ENCODE measurements around the gene CNST.
"Not testable (repeated sequence)": the region's sequence is repeated elsewhere in the genome, so short reads cannot be mapped to it uniquely, and the experiment has no call there.

Gene CNST

GRCh38 chr1:246680190-246680589 lies 113.9 kb downstream of the CNST start:
- DNase-seq: no peak

GRCh38 chr1:246680696-246681130 lies 114.5 kb downstream of the CNST start:
- DNase-seq: no peak

GRCh38 chr1:246681900-246682895 lies 115.9 kb downstream of the CNST start:
- no peak for DNase-seq

GRCh38 chr1:246683521-246683920 lies 117.3 kb downstream of the CNST start:
- no peak for DNase-seq

GRCh38 chr1:246687002-246687401 lies 120.7 kb downstream of the CNST start:
- no peak for DNase-seq

GRCh38 chr1:246689409-246690008 lies 123.3 kb downstream of the CNST start:
- peak; percentile 93 for DNase-seq

GRCh38 chr1:246690100-246690499 lies 123.8 kb downstream of the CNST start:
- peak; percentile 74 for DNase-seq

GRCh38 chr1:246691622-246692495 lies 125.6 kb downstream of the CNST start:
- DNase-seq: no peak

GRCh38 chr1:246694213-246694895 lies 128.1 kb downstream of the CNST start:
- DNase-seq: not testable (repeated sequence)

- no peak for DNase-seq
Observed at GRCh38 chr1:246695136-246695535, 128.9 kb downstream of the CNST start.

GRCh38 chr1:246695666-246696065 lies 129.4 kb downstream of the CNST start:
- DNase-seq: no peak

- no peak for DNase-seq
Observed at GRCh38 chr1:246698466-246699094, 132.3 kb downstream of the CNST start.

- DNase-seq: peak; percentile 98
Observed at GRCh38 chr1:246699095-246699735, 133.0 kb downstream of the CNST start.

GRCh38 chr1:246703581-246703980 lies 137.3 kb downstream of the CNST start:
- no peak for DNase-seq

GRCh38 chr1:246705368-246705767 lies 139.1 kb downstream of the CNST start:
- no peak for DNase-seq

GRCh38 chr1:246708166-246708565 lies 141.9 kb downstream of the CNST start:
- DNase-seq: no peak

GRCh38 chr1:246709196-246709595 lies 142.9 kb downstream of the CNST start:
- no peak for DNase-seq

- DNase-seq: no peak
Observed at GRCh38 chr1:246709835-246710234, 143.6 kb downstream of the CNST start.

GRCh38 chr1:246711548-246712003 lies 145.3 kb downstream of the CNST start:
- DNase-seq: no peak

- not testable (repeated sequence) for DNase-seq
Observed at GRCh38 chr1:246712428-246712827, 146.2 kb downstream of the CNST start.

Measured in NCI-H146 (cell line).